GM21381 (cell line): ENCODE measurements around the gene CYP26C1.

ENCODE experiments used
- ATAC-seq: cut with Tn5 transposase; IDR thresholded peaks from one replicate; pipeline ENCODE4 v1.9.1; 2021; ENCODE audit warnings: mild to moderate bottlenecking, moderate library complexity; ENCODE audit not compliant: unreplicated experiment

The CYP26C1 gene

GRCh38 chr10:93106631-93107072 is 46.1 kb downstream of the CYP26C1 start:
- ATAC-seq = no peak

- ATAC-seq = peak; percentile 59
Measured at GRCh38 chr10:93110472-93111146, 50.0 kb downstream of the CYP26C1 start.

GRCh38 chr10:93113042-93113441 is 52.4 kb downstream of the CYP26C1 start:
- ATAC-seq = no peak

GRCh38 chr10:93115661-93116383 is 55.2 kb downstream of the CYP26C1 start:
- peak; percentile 68 for ATAC-seq
